LNCAP (cell line): Measurements from ENCODE around the gene GPS2.

ENCODE experiments used
- TF ChIP-seq, protein P1 (sequence below): fragments of 450-650 bp; IDR thresholded peaks from 2 replicates; pipeline ENCODE4 v1.5.1; 2017; ENCODE audit warnings: mild to moderate bottlenecking

The GPS2 gene

DNA sequence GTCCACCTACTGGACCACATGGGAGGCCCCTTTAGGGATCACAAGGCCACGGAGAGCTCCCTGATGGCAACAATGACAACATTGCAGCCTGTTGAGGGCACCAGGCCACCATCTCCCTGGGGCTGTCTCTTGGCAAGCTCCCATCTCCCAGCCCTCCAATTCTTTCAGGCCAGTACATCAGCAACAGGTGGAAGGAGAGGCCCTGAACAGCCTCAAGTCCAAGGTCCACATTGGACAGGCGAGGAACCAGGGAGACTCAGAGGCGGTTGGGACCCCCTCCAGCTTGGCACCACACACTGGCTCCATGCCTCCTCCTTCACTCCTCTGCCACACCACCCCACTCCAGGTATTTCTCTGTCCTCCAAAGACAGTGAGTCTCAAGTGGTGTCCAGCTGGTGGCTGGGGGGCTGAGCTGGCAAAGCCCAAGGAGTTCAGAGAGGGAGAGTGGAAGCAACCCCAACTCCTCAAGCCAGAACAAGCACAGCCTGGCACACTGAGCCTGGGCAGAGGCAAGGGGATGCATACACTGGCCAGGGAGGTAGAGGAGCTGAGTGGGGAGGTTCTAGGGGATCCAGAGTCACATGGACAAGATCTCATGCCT, 19.9 kb upstream of the GPS2 start:
- TF ChIP-seq, protein P1, sequence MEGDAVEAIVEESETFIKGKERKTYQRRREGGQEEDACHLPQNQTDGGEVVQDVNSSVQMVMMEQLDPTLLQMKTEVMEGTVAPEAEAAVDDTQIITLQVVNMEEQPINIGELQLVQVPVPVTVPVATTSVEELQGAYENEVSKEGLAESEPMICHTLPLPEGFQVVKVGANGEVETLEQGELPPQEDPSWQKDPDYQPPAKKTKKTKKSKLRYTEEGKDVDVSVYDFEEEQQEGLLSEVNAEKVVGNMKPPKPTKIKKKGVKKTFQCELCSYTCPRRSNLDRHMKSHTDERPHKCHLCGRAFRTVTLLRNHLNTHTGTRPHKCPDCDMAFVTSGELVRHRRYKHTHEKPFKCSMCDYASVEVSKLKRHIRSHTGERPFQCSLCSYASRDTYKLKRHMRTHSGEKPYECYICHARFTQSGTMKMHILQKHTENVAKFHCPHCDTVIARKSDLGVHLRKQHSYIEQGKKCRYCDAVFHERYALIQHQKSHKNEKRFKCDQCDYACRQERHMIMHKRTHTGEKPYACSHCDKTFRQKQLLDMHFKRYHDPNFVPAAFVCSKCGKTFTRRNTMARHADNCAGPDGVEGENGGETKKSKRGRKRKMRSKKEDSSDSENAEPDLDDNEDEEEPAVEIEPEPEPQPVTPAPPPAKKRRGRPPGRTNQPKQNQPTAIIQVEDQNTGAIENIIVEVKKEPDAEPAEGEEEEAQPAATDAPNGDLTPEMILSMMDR: no peak

DNA sequence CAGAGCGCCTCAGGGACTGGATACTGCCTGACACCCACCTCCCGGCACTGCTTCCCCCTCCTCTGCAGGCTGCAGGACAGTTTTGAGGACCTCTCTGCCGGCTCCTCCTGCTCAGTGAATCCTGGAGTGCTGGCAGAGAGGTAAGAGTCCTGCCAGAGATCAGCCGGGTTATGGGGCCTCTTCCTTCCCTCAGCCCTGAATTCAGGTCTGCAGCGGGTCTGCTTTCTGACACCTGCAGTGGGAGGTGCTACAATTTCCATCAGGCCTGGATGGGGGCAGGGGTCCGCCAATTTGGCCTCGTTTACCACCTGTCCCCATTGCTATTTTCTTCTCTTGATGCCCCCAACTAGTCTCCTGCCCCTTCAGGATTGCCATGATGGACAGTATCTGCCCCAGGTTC, 17.0 kb upstream of the GPS2 start:
- TF ChIP-seq, protein P1: no peak

DNA sequence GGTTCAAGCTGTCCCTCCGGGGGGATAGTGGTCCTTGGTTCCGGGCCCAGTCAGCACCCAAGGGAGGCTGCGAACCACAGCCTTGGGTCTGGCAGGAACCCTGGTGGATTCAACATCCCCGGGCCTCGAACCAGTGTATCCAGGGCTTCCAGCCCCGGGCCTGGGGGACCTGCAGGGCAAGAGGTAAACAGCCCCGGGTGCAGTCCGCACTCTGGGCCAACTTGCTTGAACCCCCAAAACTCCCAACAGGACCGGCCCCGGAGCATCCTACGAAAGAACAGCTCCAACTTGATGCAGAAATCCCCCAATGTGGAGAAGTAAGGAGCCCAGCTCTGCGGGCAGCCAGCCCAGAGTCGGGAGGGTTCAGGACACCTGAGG, 15.5 kb upstream of the GPS2 start:
- TF ChIP-seq, protein P1: no peak

DNA sequence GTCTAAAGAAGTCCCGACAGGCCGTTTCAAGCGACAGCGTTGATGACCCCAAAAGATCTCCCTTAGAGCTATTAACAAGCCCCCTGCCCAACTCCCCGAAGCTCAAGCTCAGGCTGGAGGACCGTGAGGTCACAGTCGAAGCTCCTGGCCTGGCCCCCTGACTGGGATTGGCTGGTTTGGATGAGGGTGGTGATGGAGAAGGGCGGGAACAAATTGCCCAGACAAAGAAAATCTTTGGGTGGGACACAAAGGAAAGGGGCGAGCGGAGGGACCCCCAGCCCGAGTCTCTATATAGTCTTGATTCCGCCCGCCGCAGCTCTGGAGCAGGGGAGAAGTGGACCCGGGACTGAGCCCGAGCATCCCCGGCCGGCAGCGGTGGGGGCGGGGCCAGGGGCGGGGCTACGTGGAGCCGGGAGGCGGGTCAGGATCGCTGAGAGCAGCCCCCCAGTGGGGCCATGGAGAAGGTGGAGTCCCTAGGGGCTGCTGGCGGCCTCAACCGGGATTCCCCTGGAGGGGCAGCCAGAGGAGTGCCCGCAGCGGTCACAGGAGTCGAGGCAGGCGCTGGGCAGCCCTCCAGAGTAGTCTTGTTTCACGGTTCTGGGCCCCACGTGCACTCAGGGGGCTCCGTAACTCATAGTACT, 15.0 kb upstream of the GPS2 start:
- TF ChIP-seq, protein P1: no peak

DNA sequence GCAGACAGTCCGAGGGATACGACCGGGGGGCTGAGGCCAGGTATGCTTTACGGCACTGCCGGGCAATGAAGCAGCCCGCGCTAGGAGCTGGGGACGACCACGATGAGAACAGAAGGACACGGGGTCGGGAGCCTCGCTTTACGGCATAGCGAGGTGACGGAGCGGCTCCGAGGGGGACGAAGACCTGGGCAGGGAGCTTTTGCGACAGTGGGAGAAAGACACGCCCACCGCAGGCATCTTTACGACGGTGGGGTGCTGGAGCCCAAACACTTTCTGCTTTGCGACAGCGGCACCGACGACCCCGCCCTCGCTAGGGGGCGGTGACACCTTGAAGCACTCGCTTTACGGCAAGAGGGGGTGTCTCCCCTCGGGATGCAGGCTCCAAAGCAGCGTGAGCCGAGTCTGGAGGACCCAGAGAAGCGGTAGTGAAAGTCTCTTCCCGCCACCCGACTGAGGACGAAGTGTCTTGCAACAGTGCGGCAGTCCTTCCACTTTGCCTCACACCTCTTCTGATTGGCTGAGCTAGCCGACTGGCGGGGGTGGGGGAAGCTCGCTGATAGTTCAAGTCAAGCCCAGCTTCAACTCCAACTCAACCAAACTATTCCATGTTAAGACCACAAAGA, 14.3 kb upstream of the GPS2 start:
- TF ChIP-seq, protein P1: no peak

DNA sequence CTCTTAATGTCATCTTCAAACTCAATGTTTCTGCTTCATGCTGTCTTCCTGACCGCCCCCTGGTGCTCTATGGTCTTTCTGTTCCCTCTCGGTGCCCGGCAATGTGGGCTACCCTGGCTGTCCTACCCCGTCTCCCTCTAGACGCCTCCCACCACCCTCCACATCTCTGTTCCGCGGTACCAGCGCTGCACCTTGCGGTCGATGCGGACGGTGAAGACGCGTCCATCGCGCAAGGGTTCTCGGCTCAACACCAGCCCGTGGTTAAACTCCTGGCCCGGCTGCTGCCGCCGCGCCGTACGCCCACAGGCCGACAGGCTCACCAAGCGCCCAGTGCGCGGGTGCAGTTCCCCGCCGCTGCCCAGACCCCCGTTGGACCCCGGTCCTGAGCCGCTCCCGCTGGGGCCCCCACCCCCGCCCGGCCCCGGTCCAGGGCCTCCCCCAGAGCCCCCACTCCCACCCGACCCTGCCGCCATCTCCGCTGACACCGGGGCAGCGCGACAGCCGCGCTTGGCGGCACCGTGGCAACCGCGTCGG, 13.7 kb upstream of the GPS2 start, which contains the start of gene NEURL4:
NEURL4 (minus strand) TSS at position 496 of the 534 bp plus-strand sequence; CDS start at position 473, 23 bp downstream.
- TF ChIP-seq, protein P1: no peak

DNA sequence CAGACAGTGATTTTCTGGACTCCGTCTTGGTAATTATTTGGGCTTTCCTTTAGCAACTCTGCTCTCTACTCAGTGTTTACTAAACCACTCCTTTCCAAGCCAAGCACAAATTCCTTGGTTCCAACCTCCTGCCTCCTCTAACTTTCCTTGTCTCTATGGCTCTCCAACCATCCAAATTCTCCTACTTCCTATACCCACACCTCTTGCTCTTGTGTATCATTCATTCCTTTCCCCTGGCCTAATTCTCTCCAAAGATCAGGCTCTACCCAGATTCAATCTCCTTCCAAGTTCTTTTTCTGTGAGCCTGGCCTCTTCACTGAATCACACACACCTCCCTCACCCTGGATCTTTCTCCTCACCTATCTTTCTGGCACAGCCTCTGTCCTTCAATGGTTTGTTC, 12.8 kb upstream of the GPS2 start:
- TF ChIP-seq, protein P1: no peak
